ENCODE results near the gene PROS1. TPM values are rescaled to one million over a fixed set of nuclear protein-coding genes. Genes with fewer than 3 reads are reported as not detected.
"Not testable (repeated sequence)": the region's sequence is repeated elsewhere in the genome, so short reads cannot be mapped to it uniquely, and the experiment has no call there.

The PROS1 gene
- total RNA-seq, 2 donors from 2014 or later = 1.8 to 3.0 TPM

- no peak for DNase-seq (ENCODE audit: low spot score in 2 of 2)
- no peak for ATAC-seq
- H3K9me3 Mint-ChIP-seq = no peaks in the 10 kb centered on the region
- H3K36me3 Mint-ChIP-seq = peaks cover 0 to 4% of the 10 kb centered on the region in 2 donors
- H3K27ac Mint-ChIP-seq = no peak overlapping the region
Measured at GRCh38 chr3:93984618-93985017, 10.9 kb upstream of the PROS1 start.

- H3K36me3 Mint-ChIP-seq = peaks cover 0 to 4% of the 10 kb centered on the region in 2 donors
Measured at GRCh38 chr3:93983408-93983807, 9.7 kb upstream of the PROS1 start.

GRCh38 chr3:93981649-93982048 is 8.0 kb upstream of the PROS1 start:
- DNase-seq (ENCODE audit: low spot score in 2 of 2) (no peak), ATAC-seq (no peak)
- Mint-ChIP-seq H3K36me3 (peaks cover 0 to 4% of the 10 kb centered on the region in 2 donors), H3K9me3 (no peaks in the 10 kb centered on the region), H3K27ac (no peak overlapping the region)

More at GRCh38 chr3:93983408-93983807, 9.7 kb upstream of the PROS1 start:
- Mint-ChIP-seq H3K9me3 (no peaks in the 10 kb centered on the region), H3K27ac (no peak overlapping the region)
- no peak for DNase-seq (ENCODE audit: low spot score in 2 of 2)
- ATAC-seq = no peak

GRCh38 chr3:93979850-93980676 is 6.4 kb upstream of the PROS1 start, which contains the start of gene ARL13B:
TSS of gene ARL13B (plus strand) at chr3:93980155. CDS start at chr3:93980424, 269 bp downstream.
- Mint-ChIP-seq H3K36me3 (peaks cover 0 to 4% of the 10 kb centered on the region in 2 donors), H3K27ac (peak within 1 kb of the TSS; percentile 89 to 98), H3K9me3 (no peaks in the 10 kb centered on the region)
- ATAC-seq = peak; percentile 100
- peak; percentile 88 to 94 for DNase-seq (ENCODE audit: low spot score in 2 of 2)

- H3K36me3 Mint-ChIP-seq = no peaks in the 10 kb centered on the region
- ATAC-seq (no peak), DNase-seq (ENCODE audit: low spot score in 2 of 2) (no peak)
- no peak overlapping the region for H3K27ac Mint-ChIP-seq
- no peaks in the 10 kb centered on the region for H3K9me3 Mint-ChIP-seq
Measured at GRCh38 chr3:93969997-93970396, 3.7 kb downstream of the PROS1 start.

GRCh38 chr3:93969443-93969842 is 4.3 kb downstream of the PROS1 start:
- no peak overlapping the region for H3K27ac Mint-ChIP-seq
- no peaks in the 10 kb centered on the region for H3K9me3 Mint-ChIP-seq
- DNase-seq (ENCODE audit: low spot score in 2 of 2) = no peak
- ATAC-seq = no peak
- no peaks in the 10 kb centered on the region for H3K36me3 Mint-ChIP-seq

GRCh38 chr3:93965106-93965505 is 8.6 kb downstream of the PROS1 start:
- not testable (repeated sequence) for H3K27ac Mint-ChIP-seq; ATAC-seq; DNase-seq (ENCODE audit: low spot score in 2 of 2); H3K9me3 Mint-ChIP-seq; H3K36me3 Mint-ChIP-seq

GRCh38 chr3:93962798-93963197 is 10.9 kb downstream of the PROS1 start:
- DNase-seq (ENCODE audit: low spot score in 2 of 2) = no peak
- H3K36me3 Mint-ChIP-seq = no peaks in the 10 kb centered on the region
- no peak overlapping the region for H3K27ac Mint-ChIP-seq
- H3K9me3 Mint-ChIP-seq = no peaks in the 10 kb centered on the region
- no peak for ATAC-seq

- Mint-ChIP-seq H3K36me3 (no peaks in the 10 kb centered on the region), H3K9me3 (no peaks in the 10 kb centered on the region), H3K27ac (no peak overlapping the region)
- ATAC-seq = no peak
- no peak for DNase-seq (ENCODE audit: low spot score in 2 of 2)
Measured at GRCh38 chr3:93961489-93961888, 12.2 kb downstream of the PROS1 start.

GRCh38 chr3:93961026-93961425 is 12.7 kb downstream of the PROS1 start:
- no peaks in the 10 kb centered on the region for H3K9me3 Mint-ChIP-seq
- no peaks in the 10 kb centered on the region for H3K36me3 Mint-ChIP-seq
- ATAC-seq (no peak), DNase-seq (ENCODE audit: low spot score in 2 of 2) (no peak)
- H3K27ac Mint-ChIP-seq = no peak overlapping the region

GRCh38 chr3:93949958-93950357 is 23.7 kb downstream of the PROS1 start:
- H3K27ac Mint-ChIP-seq; H3K36me3 Mint-ChIP-seq; DNase-seq (ENCODE audit: low spot score in 2 of 2); ATAC-seq: not testable (repeated sequence)
- peaks cover 6 to 17% of the 10 kb centered on the region in 2 donors for H3K9me3 Mint-ChIP-seq

GRCh38 chr3:93937485-93937884 is 36.2 kb downstream of the PROS1 start:
- not testable (repeated sequence) for H3K9me3 Mint-ChIP-seq; H3K36me3 Mint-ChIP-seq; H3K27ac Mint-ChIP-seq; DNase-seq (ENCODE audit: low spot score in 2 of 2); ATAC-seq

- Mint-ChIP-seq H3K27ac (no peak overlapping the region), H3K9me3 (no peaks in the 10 kb centered on the region), H3K36me3 (no peaks in the 10 kb centered on the region)
- DNase-seq (ENCODE audit: low spot score in 2 of 2) (no peak), ATAC-seq (no peak)
Measured at GRCh38 chr3:93936549-93936948, 37.1 kb downstream of the PROS1 start.

GRCh38 chr3:93934366-93935046 is 39.2 kb downstream of the PROS1 start:
- Mint-ChIP-seq H3K27ac (no peak overlapping the region), H3K9me3 (no peaks in the 10 kb centered on the region), H3K36me3 (no peaks in the 10 kb centered on the region)
- no peak for DNase-seq (ENCODE audit: low spot score in 2 of 2)
- ATAC-seq = no peak

- Mint-ChIP-seq H3K27ac (no peak overlapping the region), H3K9me3 (no peaks in the 10 kb centered on the region), H3K36me3 (no peaks in the 10 kb centered on the region)
- DNase-seq (ENCODE audit: low spot score in 2 of 2) (no peak), ATAC-seq (no peak)
Measured at GRCh38 chr3:93931597-93932229, 42.0 kb downstream of the PROS1 start.

- DNase-seq (ENCODE audit: low spot score in 2 of 2) (no peak), ATAC-seq (no peak)
- Mint-ChIP-seq H3K27ac (no peak overlapping the region), H3K9me3 (no peaks in the 10 kb centered on the region), H3K36me3 (no peaks in the 10 kb centered on the region)
Measured at GRCh38 chr3:93930041-93930440, 43.7 kb downstream of the PROS1 start.

- no peaks in the 10 kb centered on the region for H3K36me3 Mint-ChIP-seq
- no peak overlapping the region for H3K27ac Mint-ChIP-seq
- ATAC-seq (no peak), DNase-seq (ENCODE audit: low spot score in 2 of 2) (no peak)
- no peaks in the 10 kb centered on the region for H3K9me3 Mint-ChIP-seq
Measured at GRCh38 chr3:93926789-93927188, 46.9 kb downstream of the PROS1 start.
